ACHN (cell line): ENCODE measurements around the gene POLR2F.
"Not testable (repeated sequence)": the region's sequence is repeated elsewhere in the genome, so short reads cannot be mapped to it uniquely, and the experiment has no call there.

Experiments used
- DNase-seq: peaks from one replicate; pipeline ENCODE4 v3.0.0-alpha.2; 2015
- in situ Hi-C: cut with HindIII; loops from 2 replicates; pipeline ENCODE4 v1.10.0; 2017; ENCODE audit warnings: low sequenced_read_pairs, low pct_ligation_motif_present, low pct_unique_long_range_greater_than_20kb

The POLR2F gene

DNA sequence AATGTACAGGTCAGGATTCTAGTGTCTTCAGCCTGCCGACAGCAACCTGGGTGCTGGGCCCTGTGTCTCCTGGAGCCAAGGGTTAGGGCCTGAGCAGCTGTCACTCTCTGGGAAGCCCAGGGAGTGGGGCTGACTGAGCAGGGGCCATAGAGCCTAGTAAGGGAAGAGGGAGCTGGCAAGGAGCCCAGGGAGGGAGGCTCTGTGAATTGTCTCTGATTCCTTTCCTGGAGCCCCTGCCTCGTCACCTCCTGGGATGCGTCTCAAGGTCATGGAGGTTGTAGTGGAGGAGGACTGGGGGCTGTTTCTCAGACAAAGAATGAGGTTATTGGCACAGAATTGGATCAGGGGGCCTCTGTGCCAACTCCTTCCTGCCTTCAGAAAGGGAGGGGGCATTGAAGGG lies 19.0 kb downstream of the POLR2F start:
- in situ Hi-C loops, result no loop called here
- no peak for DNase-seq

- in situ Hi-C loops, result no loop called here
- DNase-seq, result no peak
These were observed 20.0 kb downstream of the POLR2F start for GRCh38 chr22:37973271-37974170.

DNA sequence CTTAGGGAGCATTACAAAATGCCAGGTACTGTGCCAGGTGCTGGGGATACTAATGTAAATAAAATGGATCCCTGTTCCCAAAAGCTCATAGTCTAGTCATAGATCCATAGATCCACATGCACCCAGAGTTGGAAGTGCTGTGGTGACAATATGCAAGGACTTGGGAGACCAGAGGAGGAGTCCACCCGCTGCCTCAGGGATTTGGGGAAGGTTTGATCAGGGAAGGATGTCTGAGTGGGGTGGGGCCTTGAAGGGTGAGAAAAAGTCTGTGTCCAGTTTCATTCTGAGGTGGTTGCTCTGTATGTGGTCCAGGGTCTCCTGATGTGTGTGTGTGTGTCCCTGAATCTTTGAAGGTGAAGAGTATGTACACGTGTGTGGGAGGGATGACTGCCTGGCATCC lies 21.7 kb downstream of the POLR2F start:
- DNase-seq, result no peak
- in situ Hi-C loops, result no loop called here

DNA sequence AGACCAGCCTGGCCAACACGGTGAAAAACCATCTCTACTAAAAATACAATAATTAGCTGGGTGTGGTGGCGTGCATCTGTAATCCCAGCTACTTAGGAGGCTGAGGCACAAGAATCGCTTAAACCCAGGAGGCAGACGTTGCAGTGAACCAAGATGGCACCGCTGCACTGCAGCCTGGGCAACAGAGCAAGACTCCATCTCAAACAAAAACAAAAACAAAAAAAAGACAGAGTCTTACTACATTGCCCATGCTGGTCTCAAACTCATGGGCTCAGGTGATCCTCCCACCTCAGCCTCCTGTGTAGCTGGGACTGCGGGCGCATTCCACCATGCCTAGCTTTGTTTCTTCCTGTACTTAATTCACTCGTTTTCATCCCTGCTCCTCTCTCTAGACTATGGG lies 22.5 kb downstream of the POLR2F start:
- DNase-seq, in situ Hi-C loops: not testable (repeated sequence)

- in situ Hi-C loops, result no loop called here
- DNase-seq, result no peak
These were observed 23.0 kb downstream of the POLR2F start for GRCh38 chr22:37976547-37976946.

GRCh38 chr22:37979782-37980181 lies 26.3 kb downstream of the POLR2F start:
- in situ Hi-C loops, result no loop called here
- no peak for DNase-seq

DNA sequence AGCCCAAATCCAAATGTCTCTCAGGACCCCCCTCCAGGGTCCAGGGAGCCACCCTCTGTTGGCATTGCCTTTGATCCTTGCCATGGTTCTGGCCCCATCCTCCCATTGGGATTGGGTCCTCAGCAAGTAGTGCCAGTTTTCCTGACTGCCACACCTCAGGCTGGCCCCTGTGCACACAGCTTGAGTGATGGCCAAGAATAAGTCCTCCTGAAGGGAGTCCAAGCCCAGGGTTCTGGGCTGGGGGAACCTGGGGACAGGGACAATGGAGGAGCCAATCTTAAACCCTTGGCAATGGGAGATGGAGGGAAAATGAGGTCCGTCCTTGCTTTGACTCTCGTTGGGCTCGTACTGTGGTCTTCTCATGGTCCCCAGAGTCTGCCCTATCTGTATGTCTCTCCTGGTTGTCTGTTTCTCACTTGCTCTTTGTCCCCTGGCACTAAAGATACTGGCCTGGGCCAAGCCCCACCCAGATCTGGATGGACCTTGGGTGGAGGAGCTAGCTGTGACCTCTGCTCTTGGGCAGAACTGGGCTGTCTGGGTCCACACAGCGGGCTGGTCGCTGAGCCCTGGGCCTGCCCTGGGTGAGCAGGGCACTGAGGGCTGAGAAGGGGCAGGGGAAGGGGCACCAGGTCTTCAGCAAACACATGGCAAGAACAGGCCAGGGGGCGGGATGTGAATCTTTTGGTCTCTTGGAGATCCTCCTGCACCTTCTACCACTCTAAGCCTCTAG lies 27.9 kb downstream of the POLR2F start:
- in situ Hi-C loops, result no loop called here
- no peak for DNase-seq

DNA sequence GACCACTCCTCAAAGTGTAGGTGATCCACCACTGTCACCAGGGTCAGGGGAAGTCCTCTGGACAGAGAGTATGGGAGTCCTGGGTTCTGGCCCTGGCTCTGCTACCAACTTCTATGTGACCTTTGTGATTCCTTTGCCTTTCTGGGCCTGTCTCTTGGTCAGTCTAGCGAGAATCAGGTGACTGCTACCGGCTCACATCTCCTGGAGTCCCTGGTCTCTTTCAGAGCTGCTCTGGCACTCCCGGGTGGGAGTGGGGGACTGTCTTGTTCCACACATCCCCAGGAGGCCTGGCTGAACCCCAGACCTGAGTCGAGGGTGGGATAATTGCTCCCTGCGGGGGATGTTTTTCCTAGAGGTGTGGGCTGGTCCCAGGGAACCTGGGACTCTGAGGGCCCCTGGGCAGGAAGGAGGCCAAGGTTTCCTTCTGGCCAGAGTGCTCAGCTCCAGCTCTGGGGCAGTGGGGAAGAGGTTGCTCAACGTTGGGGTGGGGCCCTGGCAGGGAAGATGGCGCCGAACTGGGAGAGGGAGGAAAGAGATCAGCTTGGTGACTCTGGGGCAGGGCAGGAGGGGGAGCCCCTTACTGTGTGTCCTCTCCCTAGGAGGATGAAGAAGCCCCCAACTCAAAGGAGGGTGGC lies 28.8 kb downstream of the POLR2F start:
- no peak for DNase-seq
- in situ Hi-C loops, result no loop called here

DNA sequence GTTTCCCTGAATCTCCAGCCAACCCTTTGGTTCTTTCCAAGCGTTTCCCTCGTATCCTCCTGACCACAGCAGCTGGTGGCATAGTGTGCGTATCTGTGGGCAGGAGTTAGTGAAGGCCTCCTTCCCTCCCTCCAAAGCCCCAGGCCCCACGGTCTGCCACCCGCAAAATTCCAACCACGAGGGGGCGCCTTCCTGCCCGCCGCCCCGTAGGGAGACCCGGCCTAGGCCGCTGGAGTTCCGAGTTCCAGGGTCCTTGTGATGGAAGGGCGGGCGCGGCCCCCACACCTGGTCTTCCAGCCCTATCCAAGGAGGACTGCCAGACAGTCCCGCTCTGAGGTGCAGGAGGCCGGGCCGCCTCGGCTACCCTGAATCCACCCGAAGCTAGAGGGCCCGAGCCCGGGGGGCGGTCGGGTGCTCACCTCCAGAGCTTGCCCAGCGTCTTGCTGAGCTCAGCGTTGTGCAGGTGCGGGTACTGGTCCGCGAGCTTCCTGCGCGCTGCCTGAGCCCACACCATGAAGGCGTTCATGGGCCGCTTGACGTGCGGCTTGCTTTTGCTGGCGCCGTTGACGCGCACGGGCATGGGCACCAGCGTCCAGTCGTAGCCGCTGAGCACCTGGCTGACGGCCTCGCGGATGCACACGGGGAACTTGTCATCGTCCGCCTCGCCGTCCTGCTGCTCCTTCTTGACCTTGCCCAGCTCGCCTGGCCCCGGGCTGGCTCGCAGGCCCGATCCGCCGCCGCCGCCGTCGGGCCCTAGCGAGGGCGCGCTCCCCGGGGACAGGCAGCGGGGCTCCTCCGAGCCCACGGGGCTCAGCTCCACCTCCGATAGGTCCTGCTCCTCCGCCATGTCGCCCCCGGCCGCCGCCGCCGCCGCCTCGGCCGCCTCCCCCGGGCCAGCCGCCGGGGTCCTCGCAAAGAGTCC lies 29.7 kb downstream of the POLR2F start:
- no peak for DNase-seq
- in situ Hi-C loops, result no loop called here

- in situ Hi-C loops, result no loop called here
- DNase-seq, result no peak
These were observed 30.6 kb downstream of the POLR2F start, which contains the start of gene SOX10 for GRCh38 chr22:37983860-37984791. Gene SOX10 (minus strand): TSS chr22:37984555. CDS start chr22:37983784, 771 bp downstream.

DNA sequence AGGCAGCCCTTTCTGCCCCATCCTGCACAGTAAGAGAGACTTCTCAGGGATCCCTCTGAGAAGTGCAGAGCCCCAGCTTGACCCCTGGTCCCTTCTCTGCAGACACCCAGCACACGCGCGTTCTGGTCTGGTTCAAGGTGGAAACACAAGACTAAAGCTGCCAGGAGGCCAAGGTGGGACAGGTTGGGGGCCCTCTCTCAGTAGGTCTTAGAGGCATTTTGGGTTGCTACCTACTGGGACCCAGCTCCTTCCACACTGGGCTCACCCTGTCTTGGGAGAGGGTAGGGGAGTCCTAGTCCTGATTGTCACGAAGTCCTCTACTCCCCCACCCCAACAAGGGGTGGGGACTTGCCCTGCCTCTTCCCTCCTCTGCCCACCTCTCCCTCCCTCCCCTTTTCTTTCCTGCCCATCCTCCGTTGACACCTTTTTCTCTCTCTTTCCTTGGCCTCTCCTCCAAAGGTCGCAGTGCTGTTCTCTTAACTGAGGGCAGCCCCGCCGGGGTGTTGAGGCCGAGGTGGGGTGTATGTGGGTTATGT lies 31.6 kb downstream of the POLR2F start:
- in situ Hi-C loops, result no loop called here
- no peak for DNase-seq

- DNase-seq, result no peak
- in situ Hi-C loops, result no loop called here
These were observed 32.3 kb downstream of the POLR2F start for GRCh38 chr22:37985751-37986281.

DNA sequence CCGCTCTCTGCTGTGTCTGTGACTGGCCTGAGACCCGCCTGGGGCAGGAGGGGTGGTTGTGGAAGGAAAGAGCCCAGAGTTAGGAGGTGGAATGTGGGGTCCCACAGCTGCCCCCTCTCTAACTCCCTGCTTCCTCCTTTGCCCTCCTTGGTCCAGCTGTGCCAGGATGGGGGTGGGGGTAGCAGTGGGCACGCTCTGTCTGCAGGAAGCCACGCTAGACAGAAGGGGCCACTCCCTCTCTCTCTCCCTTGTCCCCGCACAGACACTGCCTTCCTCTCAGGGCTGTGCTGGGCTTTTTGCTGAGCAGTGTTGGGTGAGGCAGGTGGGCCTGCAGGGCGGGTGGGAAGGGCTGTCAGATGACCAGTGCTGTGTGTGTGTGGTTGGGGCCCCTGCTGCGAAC lies 32.9 kb downstream of the POLR2F start:
- DNase-seq, result no peak
- in situ Hi-C loops, result no loop called here

DNA sequence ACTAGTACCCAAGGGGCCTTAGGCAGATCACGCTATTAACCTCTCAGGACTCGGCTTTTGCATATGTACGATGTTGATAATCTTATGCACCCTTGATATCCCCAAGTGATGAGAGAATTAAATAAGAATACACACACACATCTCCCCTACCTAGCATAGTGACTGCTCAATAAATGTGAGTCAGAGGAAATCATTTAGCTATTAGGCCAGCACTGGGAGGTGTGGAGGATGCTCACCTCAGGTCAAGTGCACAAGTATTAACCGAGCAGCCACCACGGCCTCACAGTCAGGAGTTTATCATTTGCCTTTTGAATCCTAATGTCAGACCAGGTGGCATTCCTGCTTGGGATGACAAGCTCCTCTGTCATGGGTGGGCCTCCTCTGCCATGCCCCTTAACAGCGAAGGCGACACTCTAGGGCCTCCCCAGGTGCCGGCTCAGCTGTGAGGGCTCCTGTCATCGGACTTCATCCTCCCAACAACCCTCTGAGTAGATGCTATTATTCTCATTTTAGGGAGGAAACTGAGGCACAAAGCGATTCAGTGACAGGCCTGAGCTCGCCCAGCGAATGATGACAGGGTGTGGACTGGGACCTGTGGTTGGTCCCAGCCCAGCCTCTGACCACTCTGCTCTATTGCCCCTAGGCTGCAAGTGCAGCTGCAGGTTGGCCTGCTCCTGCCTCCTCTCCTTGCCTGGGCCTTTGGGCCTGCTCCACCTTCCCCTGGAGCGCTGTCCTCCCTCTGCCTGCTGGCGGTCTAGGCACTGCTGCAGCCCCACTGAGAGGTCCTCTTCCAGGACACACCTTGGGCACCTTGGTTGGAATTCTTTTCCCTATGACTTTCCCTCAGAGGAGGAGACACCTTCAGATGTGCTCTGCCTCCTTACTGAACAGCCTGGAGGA lies 35.9 kb downstream of the POLR2F start:
- in situ Hi-C loops, result no loop called here
- DNase-seq, result no peak

DNA sequence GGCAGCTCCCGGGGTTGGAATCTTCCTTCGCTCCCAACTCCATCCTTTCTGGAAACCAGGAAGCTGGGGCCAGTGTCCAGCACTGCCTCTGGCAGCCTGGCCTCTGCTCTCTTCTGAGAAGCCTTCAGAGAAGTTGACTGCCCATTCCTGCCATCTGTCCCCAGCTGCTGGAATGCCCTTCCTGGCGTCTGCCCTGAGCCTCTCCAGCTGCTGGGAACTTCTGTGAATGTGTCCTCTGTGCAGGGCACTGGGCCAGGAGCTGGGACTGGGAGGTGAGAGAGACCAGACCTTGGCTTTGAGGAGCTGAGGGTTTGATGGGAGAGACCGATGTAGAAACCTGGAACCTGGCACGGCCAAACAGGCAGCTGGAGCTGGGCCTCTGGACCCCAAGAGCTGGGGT lies 36.8 kb downstream of the POLR2F start:
- no peak for DNase-seq
- in situ Hi-C loops, result no loop called here

DNA sequence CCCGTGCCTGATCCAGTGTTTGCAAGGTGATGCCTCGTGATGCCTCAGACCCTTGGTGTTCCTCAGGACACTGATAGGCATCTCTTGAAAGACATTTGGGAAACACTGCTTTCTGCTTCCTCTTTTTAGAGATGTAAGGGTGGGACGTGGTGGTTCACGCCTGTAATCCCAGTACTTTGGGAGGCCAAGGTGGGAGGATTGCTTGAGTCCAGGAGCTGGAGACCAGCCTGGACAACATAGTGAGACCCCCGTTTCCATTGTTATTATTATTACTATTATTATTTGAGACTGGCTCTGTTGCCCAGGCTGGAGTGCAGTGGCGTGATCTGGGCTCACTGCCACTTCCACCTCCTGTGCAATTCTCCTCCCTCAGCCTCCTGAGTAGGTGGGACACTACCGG lies 37.4 kb downstream of the POLR2F start:
- in situ Hi-C loops, result no loop called here
- DNase-seq, result no peak
